ENCODE measurements around the gene POU6F2.

POU6F2 gene

GRCh38 chr7:39434012-39434411 lies 456.3 kb downstream of the POU6F2 start:
- TF ChIP-seq TCF12 (IDR thresholded peaks at IDR 0.05; ENCODE audit: low read depth) (no peak), ZBTB7A (IDR thresholded peaks at IDR 0.05; ENCODE audit: low read depth) (no peak), RAD21 (IDR thresholded peaks at IDR 0.05; ENCODE audit: low read depth) (no peak), FOXM1 (IDR thresholded peaks at IDR 0.05; ENCODE audit: borderline replicate concordance, low read depth) (no peak), EP300 (IDR thresholded peaks at IDR 0.05; ENCODE audit: borderline replicate concordance) (no peak), CEBPB (IDR thresholded peaks at IDR 0.05) (no peak), TAF1 (IDR thresholded peaks at IDR 0.05; ENCODE audit: low read depth) (no peak), CREB1 (IDR thresholded peaks at IDR 0.05; ENCODE audit: low read depth) (no peak), NFIC (IDR thresholded peaks at IDR 0.05) (no peak), EGR1 (IDR thresholded peaks at IDR 0.05) (no peak)
- TF ChIP-seq, protein P1, sequence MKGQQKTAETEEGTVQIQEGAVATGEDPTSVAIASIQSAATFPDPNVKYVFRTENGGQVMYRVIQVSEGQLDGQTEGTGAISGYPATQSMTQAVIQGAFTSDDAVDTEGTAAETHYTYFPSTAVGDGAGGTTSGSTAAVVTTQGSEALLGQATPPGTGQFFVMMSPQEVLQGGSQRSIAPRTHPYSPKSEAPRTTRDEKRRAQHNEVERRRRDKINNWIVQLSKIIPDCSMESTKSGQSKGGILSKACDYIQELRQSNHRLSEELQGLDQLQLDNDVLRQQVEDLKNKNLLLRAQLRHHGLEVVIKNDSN (IDR thresholded peaks at IDR 0.05): no peak
- TF ChIP-seq, protein P2, sequence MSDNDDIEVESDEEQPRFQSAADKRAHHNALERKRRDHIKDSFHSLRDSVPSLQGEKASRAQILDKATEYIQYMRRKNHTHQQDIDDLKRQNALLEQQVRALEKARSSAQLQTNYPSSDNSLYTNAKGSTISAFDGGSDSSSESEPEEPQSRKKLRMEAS (IDR thresholded peaks at IDR 0.05): no peak

GRCh38 chr7:39446546-39446945 lies 468.8 kb downstream of the POU6F2 start:
- no peak for TF ChIP-seq NFIC (IDR thresholded peaks at IDR 0.05)
- TF ChIP-seq REST (IDR thresholded peaks at IDR 0.05; ENCODE audit: low read depth): no peak
- no peak for TF ChIP-seq TAF1 (IDR thresholded peaks at IDR 0.05; ENCODE audit: low read depth)
- TF ChIP-seq FOXM1 (IDR thresholded peaks at IDR 0.05; ENCODE audit: borderline replicate concordance, low read depth): no peak
- no peak for TF ChIP-seq EGR1 (IDR thresholded peaks at IDR 0.05)
- TF ChIP-seq RAD21 (IDR thresholded peaks at IDR 0.05; ENCODE audit: low read depth): no peak
- TF ChIP-seq, protein P1 (IDR thresholded peaks at IDR 0.05): no peak
- no peak for TF ChIP-seq YY1 (IDR thresholded peaks at IDR 0.05; ENCODE audit: low read depth)

DNA sequence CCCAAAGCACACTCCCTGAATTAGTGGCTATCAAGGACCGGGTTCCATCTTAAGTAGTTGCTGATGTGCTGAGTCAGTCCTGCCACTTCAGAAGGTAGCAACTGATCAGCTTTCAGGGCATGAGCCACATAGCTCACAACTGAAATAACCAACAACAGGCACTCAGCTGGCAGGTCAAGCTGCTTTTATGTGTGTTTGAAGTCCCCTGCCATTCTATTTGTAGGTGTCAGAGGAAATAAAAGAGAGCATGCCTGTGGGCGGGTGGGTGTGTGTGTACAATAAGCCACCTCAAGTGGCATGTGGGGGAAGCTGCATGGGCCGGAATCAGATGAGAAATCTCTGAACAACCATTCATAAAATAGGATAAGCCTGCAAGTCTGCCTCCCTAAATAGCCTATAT lies 474.2 kb downstream of the POU6F2 start:
- TF ChIP-seq TAF1 (IDR thresholded peaks at IDR 0.05; ENCODE audit: low read depth) (no peak), EP300 (IDR thresholded peaks at IDR 0.05; ENCODE audit: borderline replicate concordance) (no peak), TCF12 (IDR thresholded peaks at IDR 0.05; ENCODE audit: low read depth) (no peak)
- TF ChIP-seq, protein P2 (IDR thresholded peaks at IDR 0.05): no peak

- TF ChIP-seq EP300 (IDR thresholded peaks at IDR 0.05; ENCODE audit: borderline replicate concordance): no peak
- TF ChIP-seq RAD21 (IDR thresholded peaks at IDR 0.05; ENCODE audit: low read depth): peak; percentile 53
Observed at GRCh38 chr7:39453743-39454355, 476.1 kb downstream of the POU6F2 start.

DNA sequence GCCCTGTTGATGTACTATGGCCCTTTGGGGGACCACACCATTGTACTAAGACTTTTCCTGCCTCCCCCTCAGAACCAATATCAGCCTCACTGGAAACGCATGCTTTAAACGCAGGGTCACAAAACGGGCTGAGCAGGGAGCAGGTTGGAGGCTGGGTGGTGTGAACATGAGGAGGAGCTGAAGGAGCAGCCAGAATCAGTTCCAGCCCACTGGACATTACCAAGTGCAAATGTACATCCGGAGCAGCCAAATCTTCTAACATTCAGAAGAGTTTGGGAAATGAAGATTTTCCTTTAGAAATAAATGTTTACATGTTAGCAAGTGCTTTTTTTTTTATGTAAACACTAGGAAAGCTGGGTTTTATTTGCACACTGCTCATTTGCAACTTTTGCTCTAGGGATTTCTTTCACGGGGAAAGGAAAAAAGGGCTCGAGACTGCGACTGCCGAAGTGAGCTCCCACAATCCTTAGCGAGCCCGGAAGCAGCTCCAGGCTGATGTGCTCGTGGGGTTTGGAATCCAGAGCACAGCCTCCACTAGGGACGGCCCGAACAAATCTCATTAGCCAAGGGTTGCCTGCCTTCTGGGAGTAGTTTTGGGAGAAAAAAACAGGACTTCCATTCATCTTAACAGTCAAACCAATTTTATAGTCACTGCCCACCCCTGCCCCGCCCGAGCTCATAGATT lies 480.5 kb downstream of the POU6F2 start:
- no peak for TF ChIP-seq TAF1 (IDR thresholded peaks at IDR 0.05; ENCODE audit: low read depth)
- TF ChIP-seq FOXM1 (IDR thresholded peaks at IDR 0.05; ENCODE audit: borderline replicate concordance, low read depth): no peak
- no peak for TF ChIP-seq CREB1 (IDR thresholded peaks at IDR 0.05; ENCODE audit: low read depth)
- TF ChIP-seq, protein P2 (IDR thresholded peaks at IDR 0.05): no peak
- TF ChIP-seq YY1 (IDR thresholded peaks at IDR 0.05; ENCODE audit: low read depth): no peak
- no peak for TF ChIP-seq TEAD4 (IDR thresholded peaks at IDR 0.05)

DNA sequence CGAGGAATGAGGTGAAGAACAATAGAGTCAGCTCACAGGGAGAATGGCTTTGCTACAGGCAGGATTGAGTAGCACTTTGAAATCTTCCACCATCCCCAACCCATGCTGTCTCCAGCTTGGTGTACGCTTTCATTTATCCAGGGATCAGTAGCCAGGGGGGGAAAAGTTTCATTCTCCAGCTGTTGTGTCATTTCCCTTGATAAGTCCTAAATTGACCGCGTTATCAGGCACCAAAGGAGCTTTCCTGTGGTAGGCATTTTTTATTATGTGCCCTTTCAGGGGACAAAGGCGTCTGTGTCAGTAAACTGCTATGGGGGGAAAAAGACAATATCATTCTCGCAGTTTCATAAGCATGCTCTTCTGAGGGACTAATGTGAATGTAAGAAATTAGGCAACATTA lies 481.9 kb downstream of the POU6F2 start:
- TF ChIP-seq TCF12 (IDR thresholded peaks at IDR 0.05; ENCODE audit: low read depth) (no peak), ZBTB7A (IDR thresholded peaks at IDR 0.05; ENCODE audit: low read depth) (no peak), YY1 (IDR thresholded peaks at IDR 0.05; ENCODE audit: low read depth) (no peak), CEBPB (IDR thresholded peaks at IDR 0.05) (no peak), EP300 (IDR thresholded peaks at IDR 0.05; ENCODE audit: borderline replicate concordance) (no peak), EGR1 (IDR thresholded peaks at IDR 0.05) (no peak), NFIC (IDR thresholded peaks at IDR 0.05) (no peak), CREB1 (IDR thresholded peaks at IDR 0.05; ENCODE audit: low read depth) (no peak), RAD21 (IDR thresholded peaks at IDR 0.05; ENCODE audit: low read depth) (no peak), TAF1 (IDR thresholded peaks at IDR 0.05; ENCODE audit: low read depth) (no peak), REST (IDR thresholded peaks at IDR 0.05; ENCODE audit: low read depth) (no peak), TEAD4 (IDR thresholded peaks at IDR 0.05) (no peak), FOXM1 (IDR thresholded peaks at IDR 0.05; ENCODE audit: borderline replicate concordance, low read depth) (no peak)
- TF ChIP-seq, protein P2 (IDR thresholded peaks at IDR 0.05): no peak
- TF ChIP-seq, protein P1 (IDR thresholded peaks at IDR 0.05): no peak
